ENCODE data around the gene NT5C2.

NT5C2 gene

DNA sequence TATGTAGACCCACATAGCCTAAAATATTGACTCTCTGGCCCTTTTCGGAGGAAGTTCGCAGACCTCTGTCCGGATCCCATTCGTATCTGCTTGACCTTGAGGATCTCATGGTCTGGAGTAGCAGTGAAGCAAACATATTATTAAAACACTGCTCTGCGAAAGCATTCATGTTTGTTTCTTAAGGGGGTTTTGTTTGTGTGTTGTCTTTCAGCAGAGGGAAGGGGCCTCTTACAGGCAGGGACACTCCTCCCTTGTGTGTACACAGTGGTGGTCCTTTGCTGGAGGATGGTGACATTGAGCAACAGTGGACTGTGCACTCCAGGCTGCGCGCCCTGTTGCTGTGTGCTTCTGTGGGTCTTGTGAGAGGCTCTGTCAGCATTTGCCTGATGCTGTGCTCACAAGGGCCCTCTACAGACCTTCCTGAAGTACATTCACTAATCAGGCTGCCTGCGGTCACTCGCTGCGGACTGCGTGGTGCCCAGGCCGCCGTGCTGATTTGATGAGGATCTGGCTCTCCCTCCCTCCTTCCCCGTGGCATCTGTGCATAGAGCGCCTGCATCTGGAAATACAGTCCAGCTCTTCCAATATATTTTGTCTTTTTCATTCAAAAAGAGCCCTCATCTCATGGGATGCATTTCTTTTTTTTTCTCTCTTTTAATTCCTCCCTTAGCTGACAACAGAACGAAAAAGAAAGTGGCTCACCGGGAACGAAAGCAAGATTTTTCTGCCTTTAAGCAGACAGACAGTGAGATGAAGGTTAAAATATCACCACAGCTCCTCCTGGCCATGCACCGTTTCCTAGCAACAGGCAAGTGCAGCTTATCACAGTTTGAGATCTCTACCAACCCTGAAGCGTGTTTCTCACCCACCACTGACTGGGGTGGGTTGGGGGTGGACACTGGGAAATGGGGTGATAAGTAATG lies 139.2 kb downstream of the NT5C2 start:
- DNase-seq = no peak

DNA sequence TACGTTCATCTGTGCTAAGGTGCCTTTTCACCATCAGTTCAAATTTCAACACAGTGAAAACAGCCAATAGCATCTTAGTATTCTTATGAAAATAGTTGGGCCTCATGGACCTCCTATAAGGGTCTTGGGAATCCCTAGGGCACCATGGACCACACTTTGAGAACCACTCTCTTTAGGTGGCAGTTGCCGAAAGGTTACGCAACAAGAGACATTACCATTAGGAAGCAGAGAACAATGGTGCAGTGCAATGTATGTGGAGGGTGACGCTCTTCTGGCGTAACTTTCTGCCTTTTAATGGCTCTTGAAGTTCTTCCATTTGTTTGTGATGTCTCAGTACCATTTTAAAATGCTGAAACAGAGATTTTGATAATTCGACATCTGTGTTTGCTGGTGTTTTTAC lies 143.8 kb downstream of the NT5C2 start:
- DNase-seq = no peak

DNA sequence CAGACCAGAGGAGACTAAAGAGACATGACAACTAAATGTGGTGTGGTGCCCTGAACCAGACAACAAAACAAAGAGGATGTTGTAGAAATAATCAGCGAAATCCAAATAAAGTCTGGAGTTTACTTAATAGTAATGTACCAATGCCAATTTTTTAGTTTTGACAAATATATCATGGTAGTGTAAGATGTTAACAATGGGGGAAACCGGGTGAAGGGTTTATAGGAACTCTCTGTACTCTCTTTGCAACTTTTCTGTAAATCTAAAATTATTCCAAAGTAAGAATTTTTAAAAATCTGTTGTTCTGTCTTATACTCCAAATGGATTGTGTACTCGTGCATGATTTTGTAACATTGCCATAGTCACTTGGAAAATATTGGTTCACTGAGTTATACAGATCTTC lies 145.7 kb downstream of the NT5C2 start:
- no peak for DNase-seq

DNA sequence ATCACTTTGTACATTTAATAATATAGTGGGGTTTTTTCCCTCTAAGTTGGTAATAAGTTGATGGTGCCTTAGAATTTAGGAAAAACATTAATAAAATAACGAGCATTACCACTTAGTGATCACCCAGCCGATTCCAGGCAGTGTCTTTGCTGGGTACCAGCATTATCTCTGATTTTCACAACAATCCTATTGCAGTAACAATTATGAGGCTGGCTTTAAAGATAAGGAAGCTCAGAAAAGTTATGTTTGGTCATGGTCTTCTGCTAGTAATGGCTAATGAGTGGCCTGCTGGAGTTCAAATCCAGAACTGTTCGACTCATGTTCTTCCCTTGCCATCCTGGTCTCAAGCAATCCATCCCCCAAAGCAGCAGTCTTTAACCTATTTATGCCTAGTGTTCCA lies 147.1 kb downstream of the NT5C2 start:
- no peak for DNase-seq

DNA sequence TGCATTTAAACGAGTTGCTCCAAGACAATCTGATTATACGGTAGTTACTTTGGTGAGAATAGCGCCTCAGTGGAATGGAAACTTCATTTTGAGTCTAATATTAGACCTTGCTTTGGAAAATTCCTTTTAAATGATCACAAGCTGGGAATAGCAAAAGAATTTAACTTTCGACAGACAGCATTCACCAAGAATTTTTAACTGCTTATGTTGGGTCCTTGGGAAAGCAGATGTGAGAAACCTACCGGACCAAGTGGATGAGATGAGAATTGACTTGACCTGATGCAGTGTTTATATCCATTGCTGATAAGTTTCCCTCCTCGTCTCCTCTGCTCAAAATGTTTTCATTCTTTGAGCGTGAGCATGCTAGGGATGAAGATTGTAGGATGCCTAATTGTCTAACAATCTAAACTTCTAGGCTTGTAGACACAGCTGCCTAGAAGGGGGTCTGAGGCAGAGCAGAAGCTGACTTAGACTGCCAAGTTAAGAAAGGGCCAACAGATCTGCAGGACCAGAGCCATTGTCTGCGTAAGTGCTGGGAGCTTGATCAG lies 148.1 kb downstream of the NT5C2 start:
- DNase-seq = no peak

DNA sequence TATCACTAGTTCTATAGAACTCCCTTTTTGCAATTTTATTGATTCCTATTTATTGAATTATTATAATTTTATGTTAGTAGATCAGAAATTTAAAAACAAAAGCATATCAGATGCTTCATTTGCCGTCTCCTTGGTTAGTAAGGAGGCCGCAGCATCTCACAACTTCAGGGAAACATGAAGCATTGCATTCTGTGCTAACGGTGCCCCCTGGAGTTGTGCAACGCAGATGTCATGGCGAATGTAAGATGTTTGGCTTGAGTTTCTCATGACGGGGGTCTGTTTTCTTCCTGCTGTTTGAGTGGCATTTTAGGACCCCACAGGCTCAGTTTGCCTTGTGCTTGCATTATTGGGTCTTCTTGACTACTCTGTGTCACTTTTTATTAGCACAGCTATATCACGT lies 150.2 kb downstream of the NT5C2 start:
- DNase-seq = no peak

DNA sequence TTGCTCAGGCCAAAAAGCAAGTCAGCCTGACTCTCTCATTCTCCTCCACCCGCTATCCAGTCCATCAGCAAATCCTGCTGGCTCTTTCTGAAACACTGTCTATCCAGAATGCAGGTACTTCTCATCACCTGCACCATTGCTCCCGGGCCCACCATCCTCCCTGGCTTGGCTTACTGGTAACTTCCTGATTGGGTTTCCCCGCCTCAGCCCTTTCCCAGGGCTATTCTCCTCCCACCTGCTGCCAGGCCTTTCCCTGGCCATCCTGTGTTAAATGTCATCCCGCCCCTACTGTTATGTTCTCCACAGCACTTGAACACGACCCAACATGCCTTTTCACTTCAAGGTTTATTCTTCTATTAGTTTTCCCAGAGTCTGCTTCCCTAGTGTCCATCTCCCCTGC lies 150.9 kb downstream of the NT5C2 start:
- peak; percentile 47 for DNase-seq

DNA sequence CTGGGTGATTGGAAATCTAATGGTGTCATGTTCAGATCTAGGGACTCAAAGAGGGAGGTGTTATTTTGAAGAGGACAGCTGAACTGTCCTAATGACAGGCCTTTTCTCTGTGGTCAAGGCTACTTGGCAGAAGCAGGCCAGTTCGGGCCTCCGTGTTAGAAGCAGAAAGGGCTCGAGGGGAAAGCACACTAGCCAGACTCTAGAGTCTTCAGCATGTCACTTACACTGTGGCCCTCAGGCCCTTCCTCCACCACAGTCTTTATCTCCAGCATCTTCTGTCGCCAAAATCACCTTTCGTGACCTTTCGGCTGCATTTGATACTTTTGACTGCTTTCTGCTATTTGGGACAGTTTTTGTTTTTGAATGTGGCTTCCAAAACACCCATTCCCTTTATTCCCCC lies 151.7 kb downstream of the NT5C2 start:
- DNase-seq = no peak

DNA sequence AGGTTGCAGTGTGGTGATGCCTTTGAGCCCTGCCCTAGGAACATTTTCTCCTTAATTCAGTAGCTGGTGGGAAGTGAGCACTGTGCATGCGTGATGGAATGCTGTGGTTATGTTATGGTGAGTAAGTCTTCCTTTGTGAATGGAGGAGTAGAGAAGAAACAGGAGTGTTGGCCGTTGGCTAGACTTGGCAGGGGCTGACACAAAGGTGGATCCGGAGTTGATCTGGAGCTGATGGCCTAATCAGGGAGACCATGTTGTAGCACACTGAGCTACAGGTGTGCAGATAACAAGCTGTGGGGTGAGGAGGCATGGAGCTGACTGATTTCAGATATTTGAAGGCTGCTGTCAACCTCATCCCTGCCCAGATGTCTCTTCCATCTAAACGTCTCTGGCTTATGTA lies 152.7 kb downstream of the NT5C2 start:
- no peak for DNase-seq

DNA sequence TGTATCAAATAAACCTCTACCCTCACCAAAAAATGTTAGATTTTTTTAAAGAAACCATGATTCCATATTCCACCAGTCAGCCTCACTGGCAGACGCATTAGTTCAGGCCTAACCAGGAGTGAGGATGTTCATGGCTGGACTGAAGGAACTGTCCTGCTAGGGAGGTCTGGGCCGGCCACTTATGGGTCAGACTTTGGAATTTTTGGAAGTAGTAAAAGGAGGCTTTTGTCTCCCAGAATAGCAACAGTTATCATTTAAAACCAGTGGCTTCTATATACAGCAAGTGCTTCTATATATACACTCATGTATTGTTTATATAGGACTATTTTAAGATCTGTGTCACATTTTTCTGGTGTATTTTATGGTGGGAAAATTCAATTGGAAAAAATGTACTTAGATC lies 154.5 kb downstream of the NT5C2 start:
- DNase-seq = no peak
